GM12864 (cell line): ENCODE data around the gene RNFT2.

Experiments
- DNase-seq: peaks from one replicate; pipeline ENCODE4 v3.0.0-alpha.2; 2011; ENCODE audit warnings: low read depth
- H3K4me3 ChIP-seq: 2 replicates; pipeline ENCODE4 v1.5.1; 2011; ENCODE audit warnings: mild to moderate bottlenecking, low read depth, low read length, control low read depth
- TF ChIP-seq, protein P1 (sequence below): IDR thresholded peaks from 2 replicates; pipeline ENCODE4 v1.5.1; 2011; ENCODE audit warnings: low read depth, mild to moderate bottlenecking, moderate library complexity, low read length, control low read depth, inconsistent platforms; ENCODE audit errors: missing control alignments

Gene RNFT2

GRCh38 chr12:116874324-116874995 lies 136.3 kb downstream of the RNFT2 start:
- DNase-seq: no peak
- TF ChIP-seq, protein P1, sequence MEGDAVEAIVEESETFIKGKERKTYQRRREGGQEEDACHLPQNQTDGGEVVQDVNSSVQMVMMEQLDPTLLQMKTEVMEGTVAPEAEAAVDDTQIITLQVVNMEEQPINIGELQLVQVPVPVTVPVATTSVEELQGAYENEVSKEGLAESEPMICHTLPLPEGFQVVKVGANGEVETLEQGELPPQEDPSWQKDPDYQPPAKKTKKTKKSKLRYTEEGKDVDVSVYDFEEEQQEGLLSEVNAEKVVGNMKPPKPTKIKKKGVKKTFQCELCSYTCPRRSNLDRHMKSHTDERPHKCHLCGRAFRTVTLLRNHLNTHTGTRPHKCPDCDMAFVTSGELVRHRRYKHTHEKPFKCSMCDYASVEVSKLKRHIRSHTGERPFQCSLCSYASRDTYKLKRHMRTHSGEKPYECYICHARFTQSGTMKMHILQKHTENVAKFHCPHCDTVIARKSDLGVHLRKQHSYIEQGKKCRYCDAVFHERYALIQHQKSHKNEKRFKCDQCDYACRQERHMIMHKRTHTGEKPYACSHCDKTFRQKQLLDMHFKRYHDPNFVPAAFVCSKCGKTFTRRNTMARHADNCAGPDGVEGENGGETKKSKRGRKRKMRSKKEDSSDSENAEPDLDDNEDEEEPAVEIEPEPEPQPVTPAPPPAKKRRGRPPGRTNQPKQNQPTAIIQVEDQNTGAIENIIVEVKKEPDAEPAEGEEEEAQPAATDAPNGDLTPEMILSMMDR: no peak
- no peak overlapping the region for H3K4me3 ChIP-seq

GRCh38 chr12:116876151-116876869 lies 138.2 kb downstream of the RNFT2 start:
- TF ChIP-seq, protein P1: no peak
- DNase-seq: no peak
- no peak overlapping the region for H3K4me3 ChIP-seq

- TF ChIP-seq, protein P1: no peak
- H3K4me3 ChIP-seq: no peak overlapping the region
- DNase-seq: no peak
These were observed 140.7 kb downstream of the RNFT2 start for GRCh38 chr12:116878567-116879508.

GRCh38 chr12:116879509-116880212 lies 141.5 kb downstream of the RNFT2 start:
- H3K4me3 ChIP-seq: no peak overlapping the region
- no peak for DNase-seq
- TF ChIP-seq, protein P1: no peak

GRCh38 chr12:116880213-116880816 lies 142.2 kb downstream of the RNFT2 start:
- H3K4me3 ChIP-seq: no peak overlapping the region
- no peak for DNase-seq
- TF ChIP-seq, protein P1: no peak

GRCh38 chr12:116880817-116881324 lies 142.8 kb downstream of the RNFT2 start:
- H3K4me3 ChIP-seq: no peak overlapping the region
- DNase-seq: no peak
- TF ChIP-seq, protein P1: peak; percentile 12
